PC-3 (cell line): Measurements from ENCODE around the gene TMEM37. TPM values are rescaled to one million over a fixed set of nuclear protein-coding genes. Genes with fewer than 3 reads are reported as not detected.

ENCODE experiments used
- ATAC-seq: fragments of 200-7000 bp; cut with Tn5 transposase; 2 replicates; pipeline ENCODE4 v1.9.1; 2020; ENCODE audit warnings: mild to moderate bottlenecking, moderate library complexity
- BruUV-seq: library from RNA; stranded (reverse); fragments of 400-500 nt; replicated peaks from 2 replicates; lab custom pipeline; 2021; lab: Mats Ljungman, UMichigan
- CTCF ChIA-PET: fragments of 300-600 bp; sonication (Branson Sonifier 250); formaldehyde crosslinking; loops from one replicate; lab custom pipeline; 2022; ENCODE audit warnings: antibody characterized with exemption; lab: Charles Lee
- POLR2A ChIA-PET: fragments of 300-600 bp; sonication (Branson Sonifier 250); formaldehyde crosslinking; loops from one replicate; lab custom pipeline; 2022; ENCODE audit warnings: antibody characterized with exemption; ENCODE audit not compliant: unreplicated experiment; lab: Charles Lee
- DNase-seq: peaks from one replicate; pipeline ENCODE4 v3.0.0-alpha.2; 2015
- H2AFZ ChIP-seq: fragments of 300-600 bp; sonication (generic); 2 replicates; pipeline ENCODE4 v1.6.0; 2016; ENCODE audit warnings: antibody characterized with exemption, low read length
- H3F3A ChIP-seq: fragments of 300-600 bp; sonication (generic); one replicate; pipeline ENCODE4 v1.6.0; 2017; ENCODE audit warnings: antibody characterized with exemption, low read length, control low read depth, mild to moderate bottlenecking; ENCODE audit not compliant: unreplicated experiment
- H3K27ac ChIP-seq: fragments of 300-600 bp; sonication (generic); 2 replicates; pipeline ENCODE4 v1.5.1; 2016; ENCODE audit warnings: mild to moderate bottlenecking, low read length
- H3K27me3 ChIP-seq: fragments of 300-600 bp; sonication (generic); 2 replicates; pipeline ENCODE4 v1.6.1; 2016; ENCODE audit warnings: low read length, mixed read lengths
- H3K36me3 ChIP-seq: fragments of 300-600 bp; sonication (generic); 2 replicates; pipeline ENCODE4 v1.6.1; 2016; ENCODE audit warnings: low read depth, mixed run types, low read length, mixed read lengths
- H3K4me1 ChIP-seq: fragments of 300-600 bp; sonication (generic); 2 replicates; pipeline ENCODE4 v1.5.1; 2016; ENCODE audit warnings: low read length; ENCODE audit not compliant: insufficient read depth
- H3K4me2 ChIP-seq: fragments of 300-600 bp; sonication (generic); 2 replicates; pipeline ENCODE4 v1.6.0; 2016; ENCODE audit warnings: low read length
- H3K4me3 ChIP-seq: fragments of 300-600 bp; sonication (generic); 2 replicates; pipeline ENCODE4 v1.5.1; 2016; ENCODE audit warnings: mild to moderate bottlenecking, low read length, mixed read lengths
- H3K79me2 ChIP-seq: fragments of 300-600 bp; sonication (generic); 2 replicates; pipeline ENCODE4 v1.6.1; 2017; ENCODE audit warnings: low read length, mixed read lengths
- H3K9ac ChIP-seq: fragments of 300-600 bp; sonication (generic); 2 replicates; pipeline ENCODE4 v1.6.0; 2016; ENCODE audit warnings: mild to moderate bottlenecking, low read length
- H3K9me2 ChIP-seq: fragments of 300-600 bp; sonication (generic); replicated peaks from 2 replicates; pipeline ENCODE4 v1.6.1; 2016; ENCODE audit warnings: mixed run types, low read length, mixed read lengths
- H3K9me3 ChIP-seq: fragments of 300-600 bp; sonication (generic); 2 replicates; pipeline ENCODE4 v1.6.1; 2016; ENCODE audit warnings: low read length, mixed read lengths
- H4K20me1 ChIP-seq: fragments of 300-600 bp; sonication (generic); 2 replicates; pipeline ENCODE4 v1.6.1; 2016; ENCODE audit warnings: low read length, mixed read lengths
- CTCF ChIP-seq: fragments of 300-600 bp; sonication (generic); conservative IDR thresholded peaks from 2 replicates; pipeline ENCODE4 v1.5.1; 2017; ENCODE audit warnings: antibody characterized with exemption, low read depth, mild to moderate bottlenecking, low read length
- EZH2 ChIP-seq: fragments of 300-600 bp; sonication (generic); IDR thresholded peaks from one replicate; pipeline ENCODE4 v1.6.1; 2017; ENCODE audit warnings: antibody characterized with exemption, mild to moderate bottlenecking, low read length; ENCODE audit not compliant: unreplicated experiment
- EZH2phosphoT487 ChIP-seq: fragments of 300-600 bp; sonication (generic); IDR thresholded peaks from 2 replicates; pipeline ENCODE4 v1.6.1; 2018; ENCODE audit warnings: mild to moderate bottlenecking, antibody characterized with exemption, low read length, borderline replicate concordance
- intact Hi-C: fragments of 100-400 bp; cut with micrococcal nuclease; formaldehyde crosslinking; loops from 2 replicates; pipeline ENCODE4 v1.9.0; 2023
- total RNA-seq: library from RNA; depleted of rRNA; stranded (reverse); fragments of >200 nt; gene quantifications from 2 replicates; pipeline ENCODE4 v1.2.3, GENCODE V29; 2014

TMEM37 gene
- total RNA-seq, 1 experiment from 2014 or later = 0.26 TPM

GRCh38 chr2:119419803-119420508 is 11.7 kb upstream of the TMEM37 start:
- Histone ChIP-seq H3K4me2 (no peak overlapping the region), H4K20me1 (no peaks in the 10 kb centered on the region), H3F3A (no peaks in the 10 kb centered on the region), H3K27ac (no peak overlapping the region), H3K9me3 (no peaks in the 10 kb centered on the region), H3K36me3 (no peaks in the 10 kb centered on the region), H3K27me3 (peaks cover 4% of the 10 kb centered on the region; the same call in 1 of the 2 replicates), H3K79me2 (no peaks in the 10 kb centered on the region), H3K9ac (no peak overlapping the region), H3K4me1 (no peaks in the 10 kb centered on the region), H3K9me2 (no peaks in the 10 kb centered on the region), H2AFZ (no peak overlapping the region), H3K4me3 (no peak overlapping the region)
- BruUV-seq = no TSS peak
- intact Hi-C loops = no loop called here
- DNase-seq (no peak), ATAC-seq (no peak)
- ChIA-PET CTCF (no interaction called here), POLR2A (no interaction called here)
- TF ChIP-seq CTCF (no peak), EZH2phosphoT487 (no peak), EZH2 (no peak)

- Histone ChIP-seq H3K36me3 (no peaks in the 10 kb centered on the region), H3K4me2 (no peak overlapping the region), H3K9me2 (no peaks in the 10 kb centered on the region), H3K27me3 (peaks cover 14% of the 10 kb centered on the region), H3K4me3 (no peak overlapping the region), H3F3A (no peaks in the 10 kb centered on the region), H3K9ac (no peak overlapping the region), H3K79me2 (no peaks in the 10 kb centered on the region), H2AFZ (no peak overlapping the region), H4K20me1 (no peaks in the 10 kb centered on the region), H3K9me3 (no peaks in the 10 kb centered on the region), H3K4me1 (no peaks in the 10 kb centered on the region), H3K27ac (no peak overlapping the region)
- CTCF ChIA-PET = no interaction called here
- ATAC-seq (no peak), DNase-seq (no peak)
- intact Hi-C loops = no loop called here
- POLR2A ChIA-PET = no interaction called here
- TF ChIP-seq CTCF (no peak), EZH2 (no peak), EZH2phosphoT487 (no peak)
- BruUV-seq = no TSS peak
These were observed 10.3 kb upstream of the TMEM37 start for GRCh38 chr2:119421304-119421703.

GRCh38 chr2:119421741-119422140 is 9.9 kb upstream of the TMEM37 start:
- no peaks in the 10 kb centered on the region for H3K79me2 ChIP-seq
- no peak overlapping the region for H3K27ac ChIP-seq
- BruUV-seq = no TSS peak
- no peaks in the 10 kb centered on the region for H3K9me3 ChIP-seq
- ChIA-PET CTCF (no interaction called here), POLR2A (no interaction called here)
- no peaks in the 10 kb centered on the region for H3K36me3 ChIP-seq
- no peak overlapping the region for H3K9ac ChIP-seq
- H3F3A ChIP-seq = no peaks in the 10 kb centered on the region
- peaks cover 18% of the 10 kb centered on the region for H3K27me3 ChIP-seq
- TF ChIP-seq EZH2phosphoT487 = no peak
- TF ChIP-seq CTCF = no peak
- TF ChIP-seq EZH2 = no peak
- DNase-seq (no peak), ATAC-seq (no peak)
- no peaks in the 10 kb centered on the region for H3K4me1 ChIP-seq
- no peaks in the 10 kb centered on the region for H4K20me1 ChIP-seq
- no peaks in the 10 kb centered on the region for H3K9me2 ChIP-seq
- H3K4me3 ChIP-seq = no peak overlapping the region
- no peak overlapping the region for H3K4me2 ChIP-seq
- H2AFZ ChIP-seq = no peak overlapping the region
- intact Hi-C loops = no loop called here
